RWPE2 (cell line): ENCODE measurements around the gene CEACAM20.
"Not testable (repeated sequence)": the region's sequence is repeated elsewhere in the genome, so short reads cannot be mapped to it uniquely, and the experiment has no call there.

Experiments used
- ATAC-seq: fragments of 200-7000 bp; cut with Tn5 transposase; 3 replicates; pipeline ENCODE4 v1.9.1; 2021; ENCODE audit warnings: low read depth
- DNase-seq: peaks from one replicate; pipeline ENCODE4 v3.0.0-alpha.2; 2020; ENCODE audit warnings: low spot score
- H3K27ac ChIP-seq: fragments of 450-650 bp; 2 replicates; pipeline ENCODE4 v1.5.1; 2017; ENCODE audit warnings: mild to moderate bottlenecking; ENCODE audit not compliant: poor library complexity, severe bottlenecking
- H3K27me3 ChIP-seq: fragments of 250-450 bp; sonication (Bioruptor Pico); 2 replicates; pipeline ENCODE4 v1.5.1; 2021; ENCODE audit warnings: mild to moderate bottlenecking, moderate library complexity; ENCODE audit not compliant: insufficient read depth, poor library complexity, severe bottlenecking
- H3K36me3 ChIP-seq: fragments of 250-450 bp; sonication (Bioruptor Pico); 2 replicates; pipeline ENCODE4 v1.5.1; 2020; ENCODE audit warnings: low read depth, mild to moderate bottlenecking, moderate library complexity
- H3K4me1 ChIP-seq: fragments of 250-450 bp; sonication (Bioruptor Pico); 2 replicates; pipeline ENCODE4 v1.5.1; 2021; ENCODE audit warnings: mild to moderate bottlenecking, moderate library complexity; ENCODE audit not compliant: insufficient read depth, poor library complexity, severe bottlenecking
- H3K4me3 ChIP-seq: fragments of 250-450 bp; sonication (Bioruptor Pico); 2 replicates; pipeline ENCODE4 v1.5.1; 2021; ENCODE audit warnings: mild to moderate bottlenecking, moderate library complexity; ENCODE audit not compliant: severe bottlenecking
- H3K9me3 ChIP-seq: fragments of 250-450 bp; sonication (Bioruptor Pico); 2 replicates; pipeline ENCODE4 v1.5.1; 2021; ENCODE audit warnings: mild to moderate bottlenecking, moderate library complexity; ENCODE audit not compliant: severe bottlenecking
- TF ChIP-seq, protein P1 (sequence below): fragments of 450-650 bp; IDR thresholded peaks from one replicate; pipeline ENCODE4 v1.5.1; 2017; ENCODE audit warnings: mild to moderate bottlenecking, moderate library complexity; ENCODE audit not compliant: poor library complexity, severe bottlenecking

Gene CEACAM20

DNA sequence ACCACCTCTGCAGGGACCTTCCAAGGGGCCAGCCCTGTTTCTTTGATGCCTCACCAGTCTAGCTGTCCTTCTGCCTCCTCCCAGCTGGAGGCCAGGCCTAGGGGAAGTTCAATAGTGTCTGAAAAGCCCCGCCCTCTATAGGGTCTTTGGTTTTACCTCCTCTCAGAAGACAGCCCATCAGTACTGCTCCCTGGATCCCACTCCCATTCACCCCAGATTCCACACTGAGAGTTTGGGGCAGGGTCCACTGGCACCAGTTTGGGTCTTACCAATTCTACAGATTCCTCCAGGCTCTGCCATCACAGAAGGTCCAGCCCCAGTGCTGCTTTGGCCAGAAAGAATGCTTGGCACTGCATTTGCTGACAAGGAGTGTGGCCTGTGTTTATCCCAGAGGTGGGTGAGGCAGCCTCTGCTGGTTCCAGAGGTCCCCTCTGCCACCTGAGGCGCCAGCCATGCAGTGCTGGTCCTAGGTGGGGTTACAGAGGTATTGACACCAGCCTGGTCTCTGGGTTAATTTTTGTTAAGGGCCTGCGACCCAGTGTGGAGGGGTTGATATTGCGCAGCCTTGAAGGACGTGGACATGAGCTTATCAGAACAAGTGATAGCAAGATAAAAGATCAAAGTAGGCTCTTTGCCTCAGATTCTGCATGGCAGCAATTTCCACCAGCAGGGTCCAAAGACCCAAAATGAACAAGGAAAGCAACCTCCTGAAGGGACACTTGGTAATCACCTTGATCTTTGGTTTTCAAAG, 42.5 kb upstream of the CEACAM20 start:
- Histone ChIP-seq H3K36me3 (no peaks in the 10 kb centered on the region), H3K27ac (no peak overlapping the region), H3K9me3 (no peaks in the 10 kb centered on the region), H3K4me3 (no peak overlapping the region), H3K27me3 (no peaks in the 10 kb centered on the region), H3K4me1 (no peaks in the 10 kb centered on the region)
- DNase-seq (no peak), ATAC-seq (no peak)
- TF ChIP-seq, protein P1, sequence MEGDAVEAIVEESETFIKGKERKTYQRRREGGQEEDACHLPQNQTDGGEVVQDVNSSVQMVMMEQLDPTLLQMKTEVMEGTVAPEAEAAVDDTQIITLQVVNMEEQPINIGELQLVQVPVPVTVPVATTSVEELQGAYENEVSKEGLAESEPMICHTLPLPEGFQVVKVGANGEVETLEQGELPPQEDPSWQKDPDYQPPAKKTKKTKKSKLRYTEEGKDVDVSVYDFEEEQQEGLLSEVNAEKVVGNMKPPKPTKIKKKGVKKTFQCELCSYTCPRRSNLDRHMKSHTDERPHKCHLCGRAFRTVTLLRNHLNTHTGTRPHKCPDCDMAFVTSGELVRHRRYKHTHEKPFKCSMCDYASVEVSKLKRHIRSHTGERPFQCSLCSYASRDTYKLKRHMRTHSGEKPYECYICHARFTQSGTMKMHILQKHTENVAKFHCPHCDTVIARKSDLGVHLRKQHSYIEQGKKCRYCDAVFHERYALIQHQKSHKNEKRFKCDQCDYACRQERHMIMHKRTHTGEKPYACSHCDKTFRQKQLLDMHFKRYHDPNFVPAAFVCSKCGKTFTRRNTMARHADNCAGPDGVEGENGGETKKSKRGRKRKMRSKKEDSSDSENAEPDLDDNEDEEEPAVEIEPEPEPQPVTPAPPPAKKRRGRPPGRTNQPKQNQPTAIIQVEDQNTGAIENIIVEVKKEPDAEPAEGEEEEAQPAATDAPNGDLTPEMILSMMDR = no peak

DNA sequence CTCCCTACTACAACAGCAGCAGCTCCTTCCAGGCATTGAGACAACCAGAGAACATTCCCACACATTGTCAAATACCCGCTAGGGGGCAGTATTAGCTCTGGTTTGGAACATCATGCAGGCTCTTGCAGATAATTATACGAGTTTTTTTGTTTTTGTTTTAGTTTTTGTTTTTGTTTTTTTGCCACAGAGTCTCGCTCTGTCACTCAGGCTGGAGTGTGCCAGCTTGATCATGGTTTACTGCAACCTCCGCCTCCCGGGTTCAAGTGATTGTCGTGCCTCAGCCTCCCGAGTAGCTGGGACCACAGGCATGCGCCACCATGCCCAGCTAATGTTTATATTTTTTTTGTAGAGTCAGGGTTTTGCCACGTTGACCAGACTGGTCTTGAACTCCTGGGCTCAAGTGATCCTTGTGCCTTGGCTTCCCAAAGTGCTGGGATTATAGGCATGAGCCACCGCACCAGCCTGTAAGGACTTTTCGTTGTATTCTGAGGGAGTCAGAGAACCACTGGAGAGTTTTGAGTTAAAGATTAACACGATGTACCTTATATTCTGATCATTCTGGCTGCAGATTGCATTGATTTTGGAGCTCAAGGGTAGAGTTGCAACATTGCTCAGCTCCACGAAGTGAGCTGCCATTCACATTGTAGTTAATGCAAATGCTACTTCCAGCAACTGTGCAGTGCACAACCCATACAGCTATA, 41.7 kb upstream of the CEACAM20 start:
- no peaks in the 10 kb centered on the region for H3K36me3 ChIP-seq
- H3K27ac ChIP-seq = no peak overlapping the region
- ATAC-seq (peak; percentile 77), DNase-seq (no peak)
- no peaks in the 10 kb centered on the region for H3K27me3 ChIP-seq
- no peaks in the 10 kb centered on the region for H3K9me3 ChIP-seq
- H3K4me1 ChIP-seq = no peaks in the 10 kb centered on the region
- TF ChIP-seq, protein P1 = peak; percentile 82
- H3K4me3 ChIP-seq = no peak overlapping the region

DNA sequence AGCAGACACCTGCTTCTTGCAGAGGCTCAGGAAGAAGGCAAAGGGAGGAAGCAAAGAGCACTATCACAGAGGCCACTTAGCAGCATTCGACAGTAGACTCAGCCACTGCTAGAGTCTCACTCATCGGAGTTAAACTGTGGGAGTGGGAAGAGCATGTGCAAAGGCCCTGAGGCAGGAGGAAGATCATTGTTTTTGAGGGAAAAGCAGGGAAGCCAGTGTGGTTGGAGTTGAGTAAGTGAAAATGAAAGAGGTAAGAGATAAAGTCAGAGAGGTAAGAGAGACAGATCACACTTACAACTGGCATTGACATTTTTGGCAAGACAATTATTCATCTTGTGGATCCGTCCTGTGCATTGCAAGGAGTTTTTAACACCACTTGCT, 41.1 kb upstream of the CEACAM20 start:
- no peaks in the 10 kb centered on the region for H3K9me3 ChIP-seq
- no peak for ATAC-seq

DNA sequence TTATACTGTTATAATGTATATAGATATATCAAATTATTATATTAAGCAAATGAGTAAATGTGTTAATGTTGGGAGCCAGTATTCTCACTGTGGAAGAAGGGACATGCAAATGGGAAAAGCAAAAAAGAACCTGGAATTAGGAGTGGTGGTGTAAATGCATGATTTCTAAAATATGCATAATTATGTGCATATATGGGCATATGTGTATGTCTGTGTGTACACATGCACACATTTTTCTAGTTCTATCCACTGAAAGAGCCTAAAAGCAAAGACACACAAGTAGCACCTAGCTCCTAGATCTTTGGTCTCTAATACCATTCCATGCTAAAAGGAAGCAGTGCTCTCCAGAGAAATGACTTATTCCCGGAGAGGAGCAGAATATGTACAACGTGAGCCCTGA, 38.3 kb upstream of the CEACAM20 start:
- Histone ChIP-seq H3K4me1 (no peaks in the 10 kb centered on the region), H3K4me3 (no peak overlapping the region), H3K36me3 (no peaks in the 10 kb centered on the region), H3K27ac (no peak overlapping the region), H3K27me3 (no peaks in the 10 kb centered on the region), H3K9me3 (no peaks in the 10 kb centered on the region)
- TF ChIP-seq, protein P1 = no peak
- DNase-seq (no peak), ATAC-seq (no peak)

More for the DNA sequence above, 41.1 kb upstream of the CEACAM20 start:
- Histone ChIP-seq H3K27ac (no peak overlapping the region), H3K4me1 (no peaks in the 10 kb centered on the region), H3K27me3 (no peaks in the 10 kb centered on the region), H3K4me3 (no peak overlapping the region), H3K36me3 (no peaks in the 10 kb centered on the region)
- no peak for DNase-seq
- TF ChIP-seq, protein P1 = no peak

DNA sequence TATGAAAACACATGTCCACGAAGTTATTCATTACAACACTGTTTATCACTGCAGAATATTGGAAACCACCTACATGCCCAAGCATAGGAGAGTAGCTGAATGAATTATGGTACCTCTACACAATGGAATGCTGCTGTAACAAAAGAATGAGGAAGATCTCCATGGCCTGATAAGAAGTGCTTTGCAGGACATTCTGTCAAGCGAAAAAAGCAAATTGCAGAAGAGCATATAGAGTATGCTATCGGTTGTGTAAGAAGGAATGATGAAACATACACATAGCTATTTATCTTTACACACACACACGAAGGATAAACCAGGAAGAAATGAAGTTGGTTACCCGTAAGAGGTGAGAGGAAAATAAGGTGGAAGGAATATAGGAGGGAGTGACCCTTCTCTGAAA, 37.5 kb upstream of the CEACAM20 start:
- Histone ChIP-seq H3K4me1 (no peaks in the 10 kb centered on the region), H3K4me3 (no peak overlapping the region), H3K9me3 (no peaks in the 10 kb centered on the region), H3K27ac (no peak overlapping the region), H3K27me3 (no peaks in the 10 kb centered on the region), H3K36me3 (no peaks in the 10 kb centered on the region)
- TF ChIP-seq, protein P1 = no peak
- DNase-seq (no peak), ATAC-seq (no peak)

DNA sequence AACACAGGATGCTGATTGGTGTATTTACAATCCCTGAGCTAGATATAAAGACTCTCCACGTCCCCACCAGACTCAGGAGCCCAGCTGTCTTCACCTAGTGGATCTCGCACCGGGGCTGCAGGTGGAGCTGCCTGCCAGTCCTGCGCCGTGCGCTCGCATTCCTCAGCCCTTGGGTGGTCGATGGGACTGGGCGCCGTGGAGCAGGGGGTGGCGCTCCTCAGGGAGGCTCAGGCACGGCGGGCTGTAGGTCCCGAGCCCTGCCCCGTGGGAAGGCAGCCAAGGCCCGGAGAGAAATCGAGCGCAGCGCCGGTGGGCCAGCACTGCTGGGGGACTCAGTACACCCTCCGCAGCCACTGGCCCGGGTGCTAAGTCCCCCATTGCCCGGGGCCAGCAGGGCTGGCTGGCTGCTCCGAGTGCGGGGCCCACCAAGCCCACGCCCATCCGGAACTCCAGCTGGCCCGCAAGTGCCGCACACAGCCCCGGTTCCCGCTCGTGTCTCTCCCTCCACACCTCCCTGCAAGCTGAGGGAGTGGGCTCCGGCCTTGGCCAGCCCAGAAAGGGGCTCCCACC, 33.7 kb upstream of the CEACAM20 start:
- H3K27me3 ChIP-seq, DNase-seq, ATAC-seq, H3K4me3 ChIP-seq, H3K4me1 ChIP-seq, H3K9me3 ChIP-seq, H3K36me3 ChIP-seq, H3K27ac ChIP-seq: not testable (repeated sequence)
